Measurements from ENCODE around the gene PIGA.

PIGA gene

GRCh38 chrX:15335135-15336022, at the start of gene PIGA:
Gene PIGA (minus strand): TSS chrX:15335523. CDS start chrX:15331930, 3,593 bp downstream.
- peak; percentile 82 to 85 for DNase-seq

GRCh38 chrX:15384304-15384703, 49.0 kb upstream of the PIGA start, which contains the start of gene VEGFD:
Gene VEGFD (minus strand): TSS chrX:15384413. CDS start chrX:15383946, 467 bp downstream.
- no peak for DNase-seq

GRCh38 chrX:15382813-15383212, 47.5 kb upstream of the PIGA start:
- DNase-seq: no peak

GRCh38 chrX:15376956-15377355, 41.6 kb upstream of the PIGA start:
- no peak for DNase-seq

- DNase-seq: no peak
Measured at GRCh38 chrX:15373976-15374375, 38.7 kb upstream of the PIGA start.

GRCh38 chrX:15366506-15367352, 31.4 kb upstream of the PIGA start:
- no peak for DNase-seq

- no peak for DNase-seq
Measured at GRCh38 chrX:15359701-15360100, 24.4 kb upstream of the PIGA start.

- DNase-seq: no peak
Measured at GRCh38 chrX:15358533-15358932, 23.2 kb upstream of the PIGA start.

GRCh38 chrX:15356444-15356843, 21.1 kb upstream of the PIGA start:
- no peak for DNase-seq

GRCh38 chrX:15350329-15350996, 15.1 kb upstream of the PIGA start:
- DNase-seq: no peak

GRCh38 chrX:15349046-15349445, 13.7 kb upstream of the PIGA start:
- DNase-seq: peak in 1 of 2 donors; percentile 4

- no peak for DNase-seq
Measured at GRCh38 chrX:15345976-15346375, 10.7 kb upstream of the PIGA start.

- DNase-seq: no peak
Measured at GRCh38 chrX:15344106-15344505, 8.8 kb upstream of the PIGA start.

GRCh38 chrX:15343075-15343476, 7.8 kb upstream of the PIGA start:
- no peak for DNase-seq

GRCh38 chrX:15340867-15341266, 5.5 kb upstream of the PIGA start:
- no peak for DNase-seq

- DNase-seq: peak; percentile 23 to 28
Measured at GRCh38 chrX:15336023-15336413, 695 bp upstream of the PIGA start.

GRCh38 chrX:15334561-15334960, 762 bp downstream of the PIGA start:
- no peak for DNase-seq

GRCh38 chrX:15328821-15329220, 6.5 kb downstream of the PIGA start:
- no peak for DNase-seq

GRCh38 chrX:15328131-15328530, 7.2 kb downstream of the PIGA start:
- DNase-seq: no peak

- DNase-seq: no peak
Measured at GRCh38 chrX:15322472-15322871, 12.9 kb downstream of the PIGA start.

- no peak for DNase-seq
Measured at GRCh38 chrX:15322072-15322471, 13.3 kb downstream of the PIGA start.

- DNase-seq: no peak
Measured at GRCh38 chrX:15321447-15321846, 13.9 kb downstream of the PIGA start.

GRCh38 chrX:15320297-15320696, 15.0 kb downstream of the PIGA start:
- no peak for DNase-seq
